Fibroblast of skin of left quadriceps (primary cell): ENCODE data around the gene VSIG2.
A peak's percentile ranks its signal among the peaks of the same experiment; 100 is the strongest.

ENCODE experiments used
- DNase-seq, 2 experiments: peaks; one replicate each; pipeline ENCODE4 v3.0.0-alpha.2; 2013; ENCODE audit warnings: low read depth in 2 of 2

The VSIG2 gene

GRCh38 chr11:124763156-124763947 lies 11.3 kb upstream of the VSIG2 start:
- DNase-seq = peak; percentile 20 to 24

GRCh38 chr11:124762624-124763155 lies 10.6 kb upstream of the VSIG2 start:
- DNase-seq = no peak

GRCh38 chr11:124762105-124762623 lies 10.1 kb upstream of the VSIG2 start, which contains the start of gene ESAM:
ESAM (minus strand) TSS chr11:124762290; CDS start chr11:124762154, 136 bp downstream.
- no peak for DNase-seq

- no peak for DNase-seq
Measured at GRCh38 chr11:124761301-124762104, 9.4 kb upstream of the VSIG2 start.

GRCh38 chr11:124760806-124761205 lies 8.8 kb upstream of the VSIG2 start:
- no peak for DNase-seq

- DNase-seq = no peak
Measured at GRCh38 chr11:124760205-124760652, 8.2 kb upstream of the VSIG2 start.

GRCh38 chr11:124759266-124760204 lies 7.5 kb upstream of the VSIG2 start:
- no peak for DNase-seq

GRCh38 chr11:124758355-124759265 lies 6.6 kb upstream of the VSIG2 start:
- DNase-seq = peak in 1 of 2 experiments; percentile 13

GRCh38 chr11:124757320-124757719 lies 5.3 kb upstream of the VSIG2 start:
- no peak for DNase-seq

- DNase-seq = no peak
Measured at GRCh38 chr11:124756753-124757227, 4.7 kb upstream of the VSIG2 start.

GRCh38 chr11:124756033-124756752 lies 4.1 kb upstream of the VSIG2 start:
- no peak for DNase-seq

GRCh38 chr11:124754710-124755109 lies 2.7 kb upstream of the VSIG2 start:
- no peak for DNase-seq

- no peak for DNase-seq
Measured at GRCh38 chr11:124754309-124754708, 2.3 kb upstream of the VSIG2 start.

GRCh38 chr11:124753624-124754023 lies 1.6 kb upstream of the VSIG2 start:
- no peak for DNase-seq

- no peak for DNase-seq
Measured at GRCh38 chr11:124753205-124753604, 1.1 kb upstream of the VSIG2 start.

- DNase-seq = no peak
Measured at GRCh38 chr11:124752471-124753102, 532 bp upstream of the VSIG2 start.

- no peak for DNase-seq
Measured at GRCh38 chr11:124751391-124751740, 689 bp downstream of the VSIG2 start.

- no peak for DNase-seq
Measured at GRCh38 chr11:124749912-124750311, 2.1 kb downstream of the VSIG2 start.
